HEK293 (cell line): Measurements from ENCODE around the gene KIF18B.

ENCODE experiments used
- CTCF ChIA-PET: fragments of 350-600 bp; formaldehyde crosslinking; extraction: SDS; loops from one replicate; lab custom pipeline; 2021; ENCODE audit warnings: antibody characterized with exemption; lab: Yijun Ruan, JAX
- POLR2A ChIA-PET: fragments of 300-600 bp; formaldehyde crosslinking; extraction: SDS; loops from one replicate; lab custom pipeline; 2020; ENCODE audit warnings: antibody characterized with exemption, inconsistent platforms; lab: Yijun Ruan, JAX
- H3K27ac ChIP-seq: fragments of 200-500 bp; sonication (Bioruptor generic); 2 replicates; pipeline ENCODE4 v1.5.1; 2014; ENCODE audit warnings: low read depth, low read length, control low read depth, inconsistent platforms; ENCODE audit errors: extremely low read depth
- H3K36me3 ChIP-seq, 2 experiments: fragments of 200-500 bp in 1 of 2; sonication (Bioruptor generic) in 1 of 2; 1 replicate in 1 of 2; 2 replicates in 1 of 2; pipeline ENCODE4 v1.5.1; 2014 to 2017; ENCODE audit warnings: inconsistent platforms in 2 of 2, low read length in 2 of 2; ENCODE audit not compliant: control insufficient read depth in 2 of 2, insufficient read depth in 1 of 2
- H3K4me1 ChIP-seq: fragments of 200-500 bp; sonication (Bioruptor generic); 2 replicates; pipeline ENCODE4 v1.5.1; 2014; ENCODE audit warnings: mild to moderate bottlenecking, low read length, inconsistent platforms; ENCODE audit not compliant: control insufficient read depth, insufficient read depth
- H3K4me3 ChIP-seq: 2 replicates; pipeline ENCODE4 v1.5.1; 2011; ENCODE audit warnings: low read depth, mild to moderate bottlenecking, control low read depth, low read length, moderate library complexity
- H3K9me3 ChIP-seq: fragments of 200-500 bp; sonication (Bioruptor generic); 2 replicates; pipeline ENCODE4 v1.5.1; 2014; ENCODE audit warnings: low read depth, low read length, inconsistent platforms; ENCODE audit not compliant: control insufficient read depth, insufficient read depth
- GLIS2 ChIP-seq: fragments of 450-650 bp; formaldehyde crosslinking; IDR thresholded peaks from 2 replicates; pipeline ENCODE4 v1.5.1; 2016; ENCODE audit warnings: missing biosample characterization, missing genetic modification characterization
- KLF7 ChIP-seq: fragments of 450-650 bp; formaldehyde crosslinking; IDR thresholded peaks from 2 replicates; pipeline ENCODE4 v1.5.1; 2016; ENCODE audit warnings: missing biosample characterization, missing genetic modification characterization, borderline replicate concordance
- SCRT2 ChIP-seq: fragments of 450-650 bp; formaldehyde crosslinking; IDR thresholded peaks from 2 replicates; pipeline ENCODE4 v1.5.1; 2016; ENCODE audit warnings: missing biosample characterization, missing genetic modification characterization
- ZBTB7A ChIP-seq: fragments of 450-650 bp; formaldehyde crosslinking; IDR thresholded peaks from 2 replicates; pipeline ENCODE4 v1.5.1; 2016; ENCODE audit warnings: low read depth, missing biosample characterization, missing genetic modification characterization
- ZFP3 ChIP-seq: fragments of 450-650 bp; formaldehyde crosslinking; IDR thresholded peaks from 2 replicates; pipeline ENCODE4 v1.5.1; 2016; ENCODE audit warnings: low read depth, missing biosample characterization, missing genetic modification characterization
- ZNF112 ChIP-seq: fragments of 450-650 bp; formaldehyde crosslinking; IDR thresholded peaks from 2 replicates; pipeline ENCODE4 v1.5.0; 2017; ENCODE audit warnings: missing biosample characterization, missing genetic modification characterization
- ZNF341 ChIP-seq: fragments of 450-650 bp; formaldehyde crosslinking; IDR thresholded peaks from 2 replicates; pipeline ENCODE4; 2016; ENCODE audit warnings: low read depth, missing biosample characterization, missing genetic modification characterization
- ZSCAN23 ChIP-seq: fragments of 450-650 bp; formaldehyde crosslinking; IDR thresholded peaks from 2 replicates; pipeline ENCODE4 v1.5.1; 2016; ENCODE audit warnings: missing biosample characterization, missing genetic modification characterization
- TF ChIP-seq, protein P1 (sequence below): fragments of 450-650 bp; formaldehyde crosslinking; IDR thresholded peaks from 2 replicates; pipeline ENCODE4 v1.5.1; 2017; ENCODE audit warnings: missing biosample characterization, missing genetic modification characterization
- TF ChIP-seq, protein P2 (sequence below): fragments of 450-650 bp; formaldehyde crosslinking; IDR thresholded peaks from 2 replicates; pipeline ENCODE4 v1.5.1; 2016; ENCODE audit warnings: missing biosample characterization, missing genetic modification characterization
- TF ChIP-seq, protein P3 (sequence below): fragments of 450-650 bp; formaldehyde crosslinking; IDR thresholded peaks from 2 replicates; pipeline ENCODE4 v1.5.1; 2016; ENCODE audit warnings: missing biosample characterization, missing genetic modification characterization
- TF ChIP-seq, protein P4 (sequence below): fragments of 450-650 bp; formaldehyde crosslinking; IDR thresholded peaks from 2 replicates; pipeline ENCODE4 v1.5.1; 2016; ENCODE audit warnings: missing biosample characterization, missing genetic modification characterization

The KIF18B gene

DNA sequence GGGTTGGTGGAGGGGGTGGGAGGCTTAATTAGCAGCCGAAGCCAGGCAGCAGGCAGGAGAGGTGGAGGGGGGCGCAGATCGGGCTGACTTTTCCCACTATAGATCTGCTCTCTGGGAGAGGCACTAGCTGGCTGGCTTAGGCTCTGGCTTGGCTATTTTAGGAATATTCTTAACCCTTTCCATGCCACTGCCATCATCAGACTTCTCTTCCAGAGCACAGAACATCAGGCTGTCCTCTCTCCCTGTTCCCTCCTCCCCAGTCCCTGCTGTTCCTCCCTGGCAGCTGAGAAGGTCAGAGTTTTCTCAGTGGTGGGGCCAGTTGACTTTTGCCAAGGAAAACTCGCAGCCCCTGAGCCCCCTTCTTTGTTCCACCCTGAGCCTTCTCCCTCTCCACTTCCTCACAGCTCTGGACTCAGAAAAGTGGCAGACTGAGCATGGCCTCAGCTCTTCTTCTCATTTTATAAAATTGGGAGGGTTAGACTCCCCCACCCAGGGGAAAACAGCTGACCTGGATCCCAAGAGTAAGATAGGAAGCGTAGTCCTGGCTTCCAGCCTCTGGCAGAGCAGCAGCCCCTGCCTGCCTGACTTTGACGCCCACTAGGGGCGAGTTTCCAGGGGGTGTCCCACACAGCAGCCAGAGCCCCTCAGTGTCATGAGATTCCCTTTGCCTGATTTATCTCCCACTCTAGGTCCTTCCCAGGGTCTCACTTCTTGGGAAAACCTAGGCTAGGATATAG lies 30.4 kb upstream of the KIF18B start:
- CTCF ChIA-PET, result interaction anchor here (0.6 to 5.6 kb wide), 6 partner anchors 8 to 294 kb away, joined by 3 to 26 read pairs (median 4); no protein-coding TSS in a partner anchor
- POLR2A ChIA-PET, result interaction anchor here (0.6 to 1.2 kb wide), 2 partner anchors 9 to 108 kb away, joined by 3 read pairs; no protein-coding TSS in a partner anchor
- no peak overlapping the region for H3K27ac ChIP-seq
- no peaks in the 10 kb centered on the region for H3K36me3 ChIP-seq
- H3K4me1 ChIP-seq, result peaks cover 5% of the 10 kb centered on the region; the same call in 1 of the 2 replicates
- H3K9me3 ChIP-seq, result no peaks in the 10 kb centered on the region
- H3K4me3 ChIP-seq, result no peak overlapping the region
- TF ChIP-seq KLF7 (tag by site-specific recombination) (no peak), ZNF112 (no peak), ZNF341 (tag by site-specific recombination) (peak; percentile 52), ZBTB7A (tag by site-specific recombination) (no peak), ZSCAN23 (tag by site-specific recombination) (no peak)
- TF ChIP-seq, protein P1, sequence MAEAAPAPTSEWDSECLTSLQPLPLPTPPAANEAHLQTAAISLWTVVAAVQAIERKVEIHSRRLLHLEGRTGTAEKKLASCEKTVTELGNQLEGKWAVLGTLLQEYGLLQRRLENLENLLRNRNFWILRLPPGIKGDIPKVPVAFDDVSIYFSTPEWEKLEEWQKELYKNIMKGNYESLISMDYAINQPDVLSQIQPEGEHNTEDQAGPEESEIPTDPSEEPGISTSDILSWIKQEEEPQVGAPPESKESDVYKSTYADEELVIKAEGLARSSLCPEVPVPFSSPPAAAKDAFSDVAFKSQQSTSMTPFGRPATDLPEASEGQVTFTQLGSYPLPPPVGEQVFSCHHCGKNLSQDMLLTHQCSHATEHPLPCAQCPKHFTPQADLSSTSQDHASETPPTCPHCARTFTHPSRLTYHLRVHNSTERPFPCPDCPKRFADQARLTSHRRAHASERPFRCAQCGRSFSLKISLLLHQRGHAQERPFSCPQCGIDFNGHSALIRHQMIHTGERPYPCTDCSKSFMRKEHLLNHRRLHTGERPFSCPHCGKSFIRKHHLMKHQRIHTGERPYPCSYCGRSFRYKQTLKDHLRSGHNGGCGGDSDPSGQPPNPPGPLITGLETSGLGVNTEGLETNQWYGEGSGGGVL, result 0 out of 2 replicates have a peak, but pooled peaks have one; percentile 47
- TF ChIP-seq, protein P2, sequence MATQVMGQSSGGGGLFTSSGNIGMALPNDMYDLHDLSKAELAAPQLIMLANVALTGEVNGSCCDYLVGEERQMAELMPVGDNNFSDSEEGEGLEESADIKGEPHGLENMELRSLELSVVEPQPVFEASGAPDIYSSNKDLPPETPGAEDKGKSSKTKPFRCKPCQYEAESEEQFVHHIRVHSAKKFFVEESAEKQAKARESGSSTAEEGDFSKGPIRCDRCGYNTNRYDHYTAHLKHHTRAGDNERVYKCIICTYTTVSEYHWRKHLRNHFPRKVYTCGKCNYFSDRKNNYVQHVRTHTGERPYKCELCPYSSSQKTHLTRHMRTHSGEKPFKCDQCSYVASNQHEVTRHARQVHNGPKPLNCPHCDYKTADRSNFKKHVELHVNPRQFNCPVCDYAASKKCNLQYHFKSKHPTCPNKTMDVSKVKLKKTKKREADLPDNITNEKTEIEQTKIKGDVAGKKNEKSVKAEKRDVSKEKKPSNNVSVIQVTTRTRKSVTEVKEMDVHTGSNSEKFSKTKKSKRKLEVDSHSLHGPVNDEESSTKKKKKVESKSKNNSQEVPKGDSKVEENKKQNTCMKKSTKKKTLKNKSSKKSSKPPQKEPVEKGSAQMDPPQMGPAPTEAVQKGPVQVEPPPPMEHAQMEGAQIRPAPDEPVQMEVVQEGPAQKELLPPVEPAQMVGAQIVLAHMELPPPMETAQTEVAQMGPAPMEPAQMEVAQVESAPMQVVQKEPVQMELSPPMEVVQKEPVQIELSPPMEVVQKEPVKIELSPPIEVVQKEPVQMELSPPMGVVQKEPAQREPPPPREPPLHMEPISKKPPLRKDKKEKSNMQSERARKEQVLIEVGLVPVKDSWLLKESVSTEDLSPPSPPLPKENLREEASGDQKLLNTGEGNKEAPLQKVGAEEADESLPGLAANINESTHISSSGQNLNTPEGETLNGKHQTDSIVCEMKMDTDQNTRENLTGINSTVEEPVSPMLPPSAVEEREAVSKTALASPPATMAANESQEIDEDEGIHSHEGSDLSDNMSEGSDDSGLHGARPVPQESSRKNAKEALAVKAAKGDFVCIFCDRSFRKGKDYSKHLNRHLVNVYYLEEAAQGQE (tag by site-specific recombination), result no peak
- TF ChIP-seq, protein P3, sequence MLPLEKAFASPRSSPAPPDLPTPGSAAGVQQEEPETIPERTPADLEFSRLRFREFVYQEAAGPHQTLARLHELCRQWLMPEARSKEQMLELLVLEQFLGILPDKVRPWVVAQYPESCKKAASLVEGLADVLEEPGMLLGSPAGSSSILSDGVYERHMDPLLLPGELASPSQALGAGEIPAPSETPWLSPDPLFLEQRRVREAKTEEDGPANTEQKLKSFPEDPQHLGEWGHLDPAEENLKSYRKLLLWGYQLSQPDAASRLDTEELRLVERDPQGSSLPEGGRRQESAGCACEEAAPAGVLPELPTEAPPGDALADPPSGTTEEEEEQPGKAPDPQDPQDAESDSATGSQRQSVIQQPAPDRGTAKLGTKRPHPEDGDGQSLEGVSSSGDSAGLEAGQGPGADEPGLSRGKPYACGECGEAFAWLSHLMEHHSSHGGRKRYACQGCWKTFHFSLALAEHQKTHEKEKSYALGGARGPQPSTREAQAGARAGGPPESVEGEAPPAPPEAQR (tag by site-specific recombination), result no peak
- TF ChIP-seq, protein P4, sequence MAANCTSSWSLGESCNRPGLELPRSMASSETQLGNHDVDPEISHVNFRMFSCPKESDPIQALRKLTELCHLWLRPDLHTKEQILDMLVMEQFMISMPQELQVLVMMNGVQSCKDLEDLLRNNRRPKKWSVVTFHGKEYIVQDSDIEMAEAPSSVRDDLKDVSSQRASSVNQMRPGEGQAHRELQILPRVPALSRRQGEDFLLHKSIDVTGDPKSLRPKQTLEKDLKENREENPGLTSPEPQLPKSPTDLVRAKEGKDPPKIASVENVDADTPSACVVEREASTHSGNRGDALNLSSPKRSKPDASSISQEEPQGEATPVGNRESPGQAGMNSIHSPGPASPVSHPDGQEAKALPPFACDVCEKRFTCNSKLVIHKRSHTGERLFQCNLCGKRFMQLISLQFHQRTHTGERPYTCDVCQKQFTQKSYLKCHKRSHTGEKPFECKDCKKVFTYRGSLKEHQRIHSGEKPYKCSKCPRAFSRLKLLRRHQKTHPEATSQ (tag by site-specific recombination), result no peak
- TF ChIP-seq, all 188 proteins: peak for 2

DNA sequence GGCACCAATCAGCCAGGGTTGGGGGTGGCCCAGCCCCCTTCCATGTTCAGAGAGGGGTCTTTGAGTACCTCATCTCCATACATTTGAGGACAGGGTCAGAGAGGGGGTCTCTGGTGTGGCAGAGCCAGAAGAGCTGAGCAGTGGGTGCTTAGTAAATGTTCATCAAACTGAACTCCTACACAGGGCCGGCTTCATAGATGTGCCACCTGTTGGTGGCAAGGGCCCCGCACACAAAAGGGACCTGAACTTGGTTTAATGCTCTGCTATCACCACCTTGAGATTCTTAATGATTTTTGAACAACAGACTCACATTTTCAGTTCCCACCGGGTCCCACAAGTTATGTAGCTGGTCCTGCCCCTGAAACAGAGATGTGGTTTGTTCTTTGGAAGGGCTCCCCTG lies 29.5 kb upstream of the KIF18B start:
- Histone ChIP-seq H3K36me3 (no peaks in the 10 kb centered on the region), H3K4me3 (no peak overlapping the region), H3K9me3 (no peaks in the 10 kb centered on the region), H3K4me1 (peaks cover 5% of the 10 kb centered on the region; the same call in 1 of the 2 replicates), H3K27ac (no peak overlapping the region)
- CTCF ChIA-PET, result interaction anchor here (0.6 to 5.6 kb wide), 8 partner anchors 9 to 293 kb away, joined by 3 to 26 read pairs (median 3); no protein-coding TSS in a partner anchor
- no peak for TF ChIP-seq GLIS2 (tag by site-specific recombination)
- TF ChIP-seq SCRT2 (tag by site-specific recombination), result peak; percentile 59
- 0 out of 2 replicates have a peak, but pooled peaks have one; percentile 9 for TF ChIP-seq ZFP3
- POLR2A ChIA-PET, result interaction anchor here (0.6 to 1.2 kb wide), 2 partner anchors 8 to 15 kb away, joined by 3 read pairs; no protein-coding TSS in a partner anchor
